ENCODE data around the gene NCMAP.

DNA sequence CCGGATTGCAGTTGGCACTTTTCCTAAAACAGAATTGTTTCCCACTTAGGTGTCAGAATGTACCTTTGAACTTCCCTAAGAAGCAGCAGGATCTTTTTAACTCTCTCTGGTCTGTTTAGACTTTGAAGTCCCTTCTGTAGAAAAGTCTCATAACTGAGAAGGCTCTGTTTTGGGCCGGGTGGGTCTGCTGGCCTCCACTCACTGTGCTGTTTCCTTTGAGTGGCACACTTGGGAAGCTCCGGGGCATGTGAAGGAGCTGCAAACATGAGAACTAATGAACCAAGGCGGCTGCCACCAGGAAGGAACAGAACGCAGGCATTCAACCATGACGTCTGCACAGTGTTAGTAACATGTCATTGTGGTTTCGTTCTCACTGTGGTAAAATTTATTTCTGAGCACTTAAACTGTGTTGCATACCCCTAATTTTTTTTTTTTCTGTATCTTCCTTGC, 19.5 kb upstream of the NCMAP start:
- TF ChIP-seq CTCF (IDR thresholded peaks at IDR 0.05), result no peak
- TF ChIP-seq POLR2A (IDR thresholded peaks at IDR 0.05), result peak in 1 of 4 donors; percentile 39
